GM18870 (cell line): Measurements from ENCODE around the gene PDE9A.
"Not testable (repeated sequence)": the region's sequence is repeated elsewhere in the genome, so short reads cannot be mapped to it uniquely, and the experiment has no call there.

ENCODE experiments used
- ATAC-seq: cut with Tn5 transposase; IDR thresholded peaks from one replicate; pipeline ENCODE4 v1.9.1; 2021; ENCODE audit warnings: moderate library complexity; ENCODE audit not compliant: unreplicated experiment

Gene PDE9A

GRCh38 chr21:42785666-42786427 lies 132.4 kb downstream of the PDE9A start:
- no peak for ATAC-seq

- no peak for ATAC-seq
Observed at GRCh38 chr21:42786884-42787283, 133.5 kb downstream of the PDE9A start.

GRCh38 chr21:42787613-42788012 lies 134.2 kb downstream of the PDE9A start:
- no peak for ATAC-seq

- no peak for ATAC-seq
Observed at GRCh38 chr21:42790520-42791065, 137.2 kb downstream of the PDE9A start.

GRCh38 chr21:42793774-42794173 lies 140.4 kb downstream of the PDE9A start:
- ATAC-seq, result no peak

GRCh38 chr21:42794551-42794950 lies 141.1 kb downstream of the PDE9A start:
- ATAC-seq, result no peak

- no peak for ATAC-seq
Observed at GRCh38 chr21:42796327-42797062, 143.1 kb downstream of the PDE9A start.

- ATAC-seq, result no peak
Observed at GRCh38 chr21:42797522-42797921, 144.1 kb downstream of the PDE9A start.

GRCh38 chr21:42798106-42798505 lies 144.7 kb downstream of the PDE9A start:
- no peak for ATAC-seq

- ATAC-seq, result no peak
Observed at GRCh38 chr21:42799516-42799915, 146.1 kb downstream of the PDE9A start.

GRCh38 chr21:42799948-42800347 lies 146.5 kb downstream of the PDE9A start:
- ATAC-seq, result no peak

GRCh38 chr21:42801616-42802015 lies 148.2 kb downstream of the PDE9A start:
- ATAC-seq, result not testable (repeated sequence)

- ATAC-seq, result no peak
Observed at GRCh38 chr21:42806509-42807140, 153.2 kb downstream of the PDE9A start.

GRCh38 chr21:42807293-42807895 lies 154.0 kb downstream of the PDE9A start:
- not testable (repeated sequence) for ATAC-seq

- ATAC-seq, result no peak
Observed at GRCh38 chr21:42807938-42808613, 154.7 kb downstream of the PDE9A start.

GRCh38 chr21:42809171-42809570 lies 155.8 kb downstream of the PDE9A start:
- ATAC-seq, result no peak

GRCh38 chr21:42809577-42810475 lies 156.4 kb downstream of the PDE9A start:
- no peak for ATAC-seq

GRCh38 chr21:42811960-42812359 lies 158.5 kb downstream of the PDE9A start:
- ATAC-seq, result no peak

- not testable (repeated sequence) for ATAC-seq
Observed at GRCh38 chr21:42812528-42813241, 159.3 kb downstream of the PDE9A start.
